Lower lobe of right lung (tissue), 2 donors: Measurements from ENCODE around the gene SFI1. TPM values are rescaled to one million over a fixed set of nuclear protein-coding genes. Genes with fewer than 3 reads are reported as not detected.
A peak's percentile ranks its signal among the peaks of the same experiment; 100 is the strongest.

Source experiments
- ATAC-seq, 2 donors: fragments of 200-7000 bp; cut with Tn5 transposase; one replicate each; pipeline ENCODE4 v1.9.1; 2020 to 2022; ENCODE audit warnings: mild to moderate bottlenecking in 2 of 2, moderate library complexity in 2 of 2
- DNase-seq: peaks from one replicate; pipeline ENCODE4 v3.0.0-alpha.2; 2020
- H3K27ac ChIP-seq: fragments of 200-600 bp; one replicate; pipeline ENCODE4 v1.8.0; 2022
- H3K27me3 ChIP-seq: fragments of 200-600 bp; one replicate; pipeline ENCODE4 v1.8.0; 2022; ENCODE audit warnings: low read depth
- H3K36me3 ChIP-seq: fragments of 200-600 bp; one replicate; pipeline ENCODE4 v1.8.0; 2022; ENCODE audit warnings: mild to moderate bottlenecking
- H3K4me1 ChIP-seq: fragments of 200-600 bp; one replicate; pipeline ENCODE4 v1.8.0; 2022
- H3K4me3 ChIP-seq: fragments of 200-600 bp; one replicate; pipeline ENCODE4 v1.8.0; 2022; ENCODE audit warnings: mild to moderate bottlenecking
- H3K9me3 ChIP-seq: fragments of 200-600 bp; one replicate; pipeline ENCODE4 v1.8.0; 2022
- CTCF ChIP-seq: fragments of 200-600 bp; IDR thresholded peaks from one replicate; pipeline ENCODE4 v1.8.0; 2022; ENCODE audit warnings: antibody characterized with exemption, mild to moderate bottlenecking
- intact Hi-C: fragments of 100-400 bp; cut with DNase I; formaldehyde crosslinking; loops from one replicate; pipeline ENCODE4 v1.11.0; 2022
- total RNA-seq: library from RNA; stranded (reverse); fragmentation: NEBNext Ultra II Directional; extraction: Animal tissue kit (Norgen Biotek cat#: 25700); gene quantifications from one replicate; pipeline ENCODE4 v1.2.1, GENCODE V29; 2021
- donor health status: DM: no; HTN: yes; CAD: no; lungs with severe emphysema.

Gene SFI1
- total RNA-seq, 1 donor from 2014 or later, result 37.5 TPM

- H3K9me3 ChIP-seq, result no peaks in the 10 kb centered on the region
- DNase-seq, result no peak
- intact Hi-C loops, result no loop called here
- no peak overlapping the region for H3K4me3 ChIP-seq
- H3K4me1 ChIP-seq, result peaks cover 17% of the 10 kb centered on the region
- peak; percentile 43 to 73 for ATAC-seq
- H3K27ac ChIP-seq, result no peak overlapping the region
- H3K36me3 ChIP-seq, result peaks cover 50% of the 10 kb centered on the region
- TF ChIP-seq CTCF, result no peak
- H3K27me3 ChIP-seq, result no peaks in the 10 kb centered on the region
Measured at GRCh38 chr22:31650391-31650790, 154.1 kb downstream of the SFI1 start.

DNA sequence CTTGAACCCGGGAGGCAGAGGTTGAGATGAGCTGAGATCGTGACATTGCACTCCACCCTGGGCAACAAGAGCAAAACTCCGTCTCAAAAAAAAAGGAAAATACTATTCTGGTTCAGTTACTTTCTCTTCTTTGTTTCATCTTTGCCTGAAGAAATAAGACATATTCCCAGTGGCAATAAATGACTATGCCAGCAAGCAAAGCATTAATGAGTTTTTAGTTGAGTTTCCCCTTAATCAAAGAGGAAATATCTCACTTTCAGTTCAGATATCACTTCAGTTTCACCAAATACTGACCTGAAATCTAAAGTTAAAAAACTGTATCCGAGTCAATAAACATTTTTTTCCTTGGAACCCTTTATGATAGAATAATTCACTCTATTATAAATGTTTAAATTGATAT lies 155.3 kb downstream of the SFI1 start:
- H3K27me3 ChIP-seq, result no peaks in the 10 kb centered on the region
- no peak for TF ChIP-seq CTCF
- H3K36me3 ChIP-seq, result peaks cover 38% of the 10 kb centered on the region
- no peak overlapping the region for H3K4me3 ChIP-seq
- no peak overlapping the region for H3K27ac ChIP-seq
- DNase-seq, result no peak
- intact Hi-C loops, result no loop called here
- H3K4me1 ChIP-seq, result peaks cover 9% of the 10 kb centered on the region
- H3K9me3 ChIP-seq, result no peaks in the 10 kb centered on the region
- no peak for ATAC-seq

- Histone ChIP-seq H3K27me3 (no peaks in the 10 kb centered on the region), H3K9me3 (no peaks in the 10 kb centered on the region), H3K36me3 (peaks cover 34% of the 10 kb centered on the region), H3K4me1 (peaks cover 9% of the 10 kb centered on the region), H3K27ac (no peak overlapping the region), H3K4me3 (no peak overlapping the region)
- intact Hi-C loops, result no loop called here
- ATAC-seq (no peak), DNase-seq (no peak)
- no peak for TF ChIP-seq CTCF
Measured at GRCh38 chr22:31652088-31652487, 155.8 kb downstream of the SFI1 start.

GRCh38 chr22:31652911-31653684 lies 156.8 kb downstream of the SFI1 start:
- TF ChIP-seq CTCF, result no peak
- no peaks in the 10 kb centered on the region for H3K9me3 ChIP-seq
- ATAC-seq (no peak), DNase-seq (no peak)
- no peak overlapping the region for H3K27ac ChIP-seq
- H3K4me1 ChIP-seq, result peaks cover 9% of the 10 kb centered on the region
- H3K36me3 ChIP-seq, result peaks cover 24% of the 10 kb centered on the region
- H3K4me3 ChIP-seq, result no peak overlapping the region
- H3K27me3 ChIP-seq, result no peaks in the 10 kb centered on the region
- intact Hi-C loops, result no loop called here

DNA sequence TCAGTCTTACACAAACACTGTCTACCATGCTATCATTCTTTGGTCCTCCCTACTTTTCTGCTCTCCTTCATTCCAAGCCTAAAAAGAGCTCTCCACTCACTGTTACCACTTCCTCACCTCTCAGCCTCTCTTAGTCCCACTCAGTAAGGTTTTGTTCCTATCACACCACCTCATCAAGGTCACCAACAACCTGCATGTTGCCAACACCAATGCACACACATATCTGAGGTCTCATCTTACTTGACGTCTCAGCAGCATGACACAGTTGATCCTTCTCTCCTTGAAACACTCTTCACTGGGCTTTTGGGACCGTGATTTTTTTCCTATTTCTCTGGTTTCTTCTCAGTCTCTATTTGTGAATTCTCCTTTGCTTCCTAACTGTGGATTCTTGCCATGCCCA lies 157.6 kb downstream of the SFI1 start:
- TF ChIP-seq CTCF, result no peak
- intact Hi-C loops, result no loop called here

More for the DNA sequence above, 157.6 kb downstream of the SFI1 start:
- no peak for DNase-seq
- Histone ChIP-seq H3K27me3 (no peaks in the 10 kb centered on the region), H3K36me3 (peaks cover 16% of the 10 kb centered on the region), H3K27ac (no peak overlapping the region), H3K4me1 (peaks cover 9% of the 10 kb centered on the region), H3K9me3 (no peaks in the 10 kb centered on the region), H3K4me3 (no peak overlapping the region)
- no peak for ATAC-seq
